NCI-H526 treated with DMSO at 0.1 percent for 48 hours (cell line): ENCODE data around the gene POLR3E.

Source experiments
- DNase-seq: peaks from one replicate; lab custom pipeline; 2025; lab: John Stamatoyannopoulos, UW

The POLR3E gene

GRCh38 chr16:22297114-22297870 is at the start of gene POLR3E:
Gene POLR3E, plus strand, starts transcription at chr16:22297409. Its CDS starts 5,560 bp downstream, at chr16:22302969.
- DNase-seq, result peak; percentile 91

- no peak for DNase-seq
Observed at GRCh38 chr16:22250522-22250921, 46.7 kb upstream of the POLR3E start.

GRCh38 chr16:22252317-22252716 is 44.9 kb upstream of the POLR3E start:
- DNase-seq, result no peak

GRCh38 chr16:22253272-22253671 is 43.9 kb upstream of the POLR3E start:
- DNase-seq, result no peak

- no peak for DNase-seq
Observed at GRCh38 chr16:22255335-22255734, 41.9 kb upstream of the POLR3E start.

- no peak for DNase-seq
Observed at GRCh38 chr16:22257440-22257839, 39.8 kb upstream of the POLR3E start.

- DNase-seq, result no peak
Observed at GRCh38 chr16:22260490-22260889, 36.7 kb upstream of the POLR3E start.

GRCh38 chr16:22262460-22262859 is 34.7 kb upstream of the POLR3E start:
- no peak for DNase-seq

- DNase-seq, result no peak
Observed at GRCh38 chr16:22264786-22265185, 32.4 kb upstream of the POLR3E start.

- DNase-seq, result no peak
Observed at GRCh38 chr16:22265351-22265750, 31.9 kb upstream of the POLR3E start.

GRCh38 chr16:22266546-22266945 is 30.7 kb upstream of the POLR3E start:
- DNase-seq, result no peak

GRCh38 chr16:22267764-22268163 is 29.4 kb upstream of the POLR3E start:
- no peak for DNase-seq

GRCh38 chr16:22270525-22270924 is 26.7 kb upstream of the POLR3E start:
- no peak for DNase-seq

- DNase-seq, result no peak
Observed at GRCh38 chr16:22272870-22273650, 24.1 kb upstream of the POLR3E start.

- DNase-seq, result no peak
Observed at GRCh38 chr16:22274916-22275315, 22.3 kb upstream of the POLR3E start.

- DNase-seq, result no peak
Observed at GRCh38 chr16:22278441-22279230, 18.6 kb upstream of the POLR3E start.

GRCh38 chr16:22282254-22282892 is 14.8 kb upstream of the POLR3E start:
- no peak for DNase-seq

- no peak for DNase-seq
Observed at GRCh38 chr16:22284637-22285036, 12.6 kb upstream of the POLR3E start.

- no peak for DNase-seq
Observed at GRCh38 chr16:22285080-22285479, 12.1 kb upstream of the POLR3E start.

GRCh38 chr16:22291020-22291419 is 6.2 kb upstream of the POLR3E start:
- DNase-seq, result no peak

GRCh38 chr16:22291860-22292318 is 5.3 kb upstream of the POLR3E start:
- no peak for DNase-seq

- no peak for DNase-seq
Observed at GRCh38 chr16:22292320-22292719, 4.9 kb upstream of the POLR3E start.
